Ramos (cell line): Measurements from ENCODE around the gene TRIOBP.
"Not testable (repeated sequence)": the region's sequence is repeated elsewhere in the genome, so short reads cannot be mapped to it uniquely, and the experiment has no call there.

Experiments
- in situ Hi-C: fragments of 300-500 bp; cut with MboI; formaldehyde crosslinking; loops from one replicate; pipeline ENCODE4 v1.14.3; 2022; ENCODE audit warnings: low sequenced_read_pairs; ENCODE audit not compliant: unreplicated experiment

Gene TRIOBP

DNA sequence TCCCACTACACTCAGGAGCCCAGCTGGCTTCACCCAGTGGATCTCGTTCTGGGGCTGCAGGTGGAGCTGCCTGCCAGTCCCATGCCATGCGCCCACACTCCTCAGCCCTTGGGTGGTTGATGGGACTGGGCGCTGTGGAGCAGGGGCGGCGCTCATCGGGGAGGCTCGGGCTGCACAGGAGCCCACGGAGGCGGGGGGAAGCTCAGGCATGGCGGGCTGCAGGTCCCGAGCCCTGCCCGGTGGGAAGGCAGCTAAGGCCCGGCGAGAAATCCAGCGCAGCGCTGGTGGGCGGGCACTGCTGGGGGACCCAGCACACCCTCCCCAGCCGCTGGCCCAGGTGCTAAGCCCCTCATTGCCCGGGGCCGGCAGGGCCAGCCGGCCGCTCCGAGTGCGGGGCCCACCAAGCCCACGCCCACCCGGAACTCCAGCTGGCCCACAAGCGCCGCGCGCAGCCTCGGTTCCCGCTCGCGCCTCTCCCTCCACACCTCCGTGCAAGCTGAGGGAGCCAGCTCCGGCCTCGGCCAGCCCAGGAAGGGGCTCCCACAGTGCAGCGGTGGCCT, 21.0 kb downstream of the TRIOBP start:
- in situ Hi-C loops: not testable (repeated sequence)

DNA sequence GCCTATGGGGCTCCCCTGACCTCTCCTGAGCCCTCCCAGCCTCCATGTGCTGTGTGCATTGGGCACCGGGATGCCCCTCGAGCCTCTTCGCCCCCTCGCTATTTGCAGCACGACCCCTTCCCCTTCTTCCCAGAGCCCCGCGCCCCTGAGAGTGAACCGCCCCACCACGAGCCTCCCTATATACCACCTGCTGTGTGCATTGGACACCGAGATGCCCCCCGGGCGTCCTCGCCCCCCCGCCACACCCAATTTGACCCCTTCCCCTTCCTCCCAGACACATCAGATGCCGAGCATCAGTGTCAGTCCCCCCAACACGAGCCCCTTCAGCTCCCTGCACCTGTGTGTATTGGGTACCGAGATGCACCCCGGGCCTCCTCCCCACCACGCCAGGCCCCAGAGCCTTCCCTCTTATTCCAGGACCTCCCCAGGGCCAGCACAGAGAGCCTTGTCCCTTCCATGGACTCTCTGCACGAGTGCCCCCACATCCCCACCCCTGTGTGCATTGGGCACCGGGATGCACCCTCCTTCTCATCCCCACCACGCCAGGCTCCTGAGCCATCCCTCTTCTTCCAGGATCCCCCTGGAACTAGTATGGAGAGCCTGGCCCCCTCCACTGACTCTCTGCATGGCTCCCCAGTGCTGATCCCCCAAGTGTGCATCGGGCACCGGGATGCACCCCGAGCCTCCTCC, 28.8 kb downstream of the TRIOBP start:
- in situ Hi-C loops: no loop called here

DNA sequence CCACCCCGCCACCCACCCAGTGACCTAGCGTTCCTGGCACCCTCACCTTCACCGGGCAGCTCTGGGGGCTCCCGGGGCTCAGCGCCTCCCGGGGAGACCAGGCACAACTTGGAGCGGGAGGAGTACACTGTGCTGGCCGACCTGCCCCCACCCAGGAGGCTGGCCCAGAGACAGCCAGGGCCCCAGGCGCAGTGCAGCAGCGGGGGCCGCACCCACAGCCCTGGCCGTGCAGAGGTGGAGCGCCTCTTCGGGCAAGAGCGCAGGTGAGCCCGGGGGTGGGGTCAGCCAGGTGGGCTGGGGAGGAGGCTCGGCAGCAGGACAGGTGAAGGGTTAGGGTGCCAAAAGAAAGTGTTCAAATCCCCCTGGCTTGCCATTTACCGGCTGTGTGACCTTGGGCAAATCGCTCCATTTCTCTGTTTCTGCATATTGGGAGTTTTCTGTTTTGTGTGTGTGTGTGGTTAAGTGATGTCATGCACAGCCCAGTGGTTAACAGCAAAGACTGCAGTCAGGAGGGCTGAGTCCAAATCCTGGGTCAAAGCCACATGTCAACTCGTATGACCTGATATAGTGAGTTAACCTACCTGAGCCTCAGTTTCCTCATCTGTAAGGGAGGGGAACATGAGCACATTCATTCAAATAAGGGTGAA, 29.5 kb downstream of the TRIOBP start:
- in situ Hi-C loops: no loop called here

DNA sequence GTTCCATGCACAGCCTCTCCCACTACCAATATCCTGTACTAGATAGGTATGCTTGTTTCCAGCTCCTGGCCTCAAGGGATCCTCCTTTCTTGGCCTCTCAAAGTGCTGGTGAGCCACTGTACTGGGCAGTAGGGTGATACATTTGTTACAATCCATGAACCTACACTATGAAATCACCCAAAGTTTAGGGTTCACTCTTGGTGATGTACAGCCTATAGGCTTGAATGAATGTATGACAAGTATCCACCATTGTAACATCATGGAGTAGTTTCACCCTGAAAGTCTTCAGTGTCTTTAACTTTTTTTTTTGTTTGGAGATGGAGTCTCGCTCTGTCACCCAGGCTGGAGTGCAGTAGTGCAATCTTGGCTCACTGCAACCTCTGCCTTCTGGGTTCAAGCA, 31.8 kb downstream of the TRIOBP start:
- in situ Hi-C loops: no loop called here

DNA sequence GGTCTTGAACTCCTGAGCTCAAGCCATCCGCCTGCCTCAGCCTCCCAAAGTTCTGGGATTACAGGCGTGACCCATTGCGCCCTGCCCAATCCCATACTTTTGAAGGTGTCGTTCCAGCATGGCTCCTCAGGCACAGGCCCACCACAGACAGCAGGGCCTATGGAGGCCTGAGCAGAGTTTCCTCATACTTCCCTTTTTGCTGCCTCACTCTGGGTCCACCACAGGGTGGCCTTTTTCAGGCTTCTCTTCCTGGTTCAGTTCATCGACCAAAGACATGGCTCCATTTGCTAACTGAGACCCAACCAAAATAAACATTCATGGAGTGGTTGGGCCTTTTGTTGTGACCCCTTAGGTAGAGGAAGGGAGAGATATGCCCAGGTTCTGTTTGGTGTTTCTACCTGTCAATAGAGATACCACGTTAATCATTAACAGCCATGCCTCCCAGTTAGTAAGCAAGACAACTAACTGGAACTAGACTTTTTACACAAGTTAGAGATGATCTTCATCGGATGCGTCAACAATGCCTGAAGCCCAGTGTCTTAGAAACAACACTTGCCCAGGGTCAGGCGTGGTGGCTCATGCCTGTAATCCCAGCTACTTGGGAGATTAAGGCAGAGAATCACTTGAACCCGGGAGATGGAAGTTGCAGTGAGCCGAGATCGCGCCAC, 35.1 kb downstream of the TRIOBP start:
- in situ Hi-C loops: no loop called here

DNA sequence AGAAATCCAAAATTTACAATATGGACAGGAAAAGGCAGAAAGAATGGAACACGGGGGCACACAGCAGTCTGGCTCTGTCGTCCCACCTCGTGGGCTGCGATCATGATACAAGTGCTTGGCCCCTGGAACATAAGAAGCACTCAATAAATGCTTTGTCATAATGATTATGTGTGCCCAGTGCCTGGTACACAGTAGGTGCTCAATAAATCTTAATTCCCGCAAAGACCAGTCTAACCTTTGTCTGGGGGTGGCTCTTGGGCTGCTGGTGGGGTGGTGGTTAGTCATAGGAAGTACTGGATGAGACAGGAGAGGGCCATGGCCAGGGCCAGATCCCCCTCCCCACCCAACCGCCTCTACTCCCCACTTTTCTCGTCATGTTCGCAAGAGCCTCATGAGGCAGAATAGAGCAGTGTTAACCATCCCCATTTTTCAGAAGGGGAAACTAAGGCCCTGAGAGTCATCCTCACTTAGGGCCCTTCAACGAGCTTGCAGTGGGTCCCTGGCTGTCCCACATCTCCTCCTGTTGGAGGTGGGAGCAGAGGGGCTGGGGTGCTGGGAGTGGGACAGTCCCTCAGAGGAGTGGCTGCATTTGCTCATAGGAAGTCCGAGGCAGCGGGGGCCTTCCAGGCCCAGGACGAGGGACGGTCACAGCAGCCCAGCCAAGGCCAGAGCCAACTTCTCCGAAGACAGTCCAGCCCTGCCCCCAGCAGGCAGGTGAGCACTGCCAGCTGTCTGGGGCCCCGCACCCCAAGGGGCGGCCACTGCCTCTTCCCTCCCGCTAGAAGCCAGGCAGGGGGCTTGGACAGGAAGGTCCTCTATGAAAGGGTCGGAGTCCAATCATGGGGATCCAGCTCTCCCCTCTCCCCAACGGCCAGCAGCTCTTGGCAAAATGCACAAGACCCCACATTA, 36.1 kb downstream of the TRIOBP start:
- in situ Hi-C loops: no loop called here

DNA sequence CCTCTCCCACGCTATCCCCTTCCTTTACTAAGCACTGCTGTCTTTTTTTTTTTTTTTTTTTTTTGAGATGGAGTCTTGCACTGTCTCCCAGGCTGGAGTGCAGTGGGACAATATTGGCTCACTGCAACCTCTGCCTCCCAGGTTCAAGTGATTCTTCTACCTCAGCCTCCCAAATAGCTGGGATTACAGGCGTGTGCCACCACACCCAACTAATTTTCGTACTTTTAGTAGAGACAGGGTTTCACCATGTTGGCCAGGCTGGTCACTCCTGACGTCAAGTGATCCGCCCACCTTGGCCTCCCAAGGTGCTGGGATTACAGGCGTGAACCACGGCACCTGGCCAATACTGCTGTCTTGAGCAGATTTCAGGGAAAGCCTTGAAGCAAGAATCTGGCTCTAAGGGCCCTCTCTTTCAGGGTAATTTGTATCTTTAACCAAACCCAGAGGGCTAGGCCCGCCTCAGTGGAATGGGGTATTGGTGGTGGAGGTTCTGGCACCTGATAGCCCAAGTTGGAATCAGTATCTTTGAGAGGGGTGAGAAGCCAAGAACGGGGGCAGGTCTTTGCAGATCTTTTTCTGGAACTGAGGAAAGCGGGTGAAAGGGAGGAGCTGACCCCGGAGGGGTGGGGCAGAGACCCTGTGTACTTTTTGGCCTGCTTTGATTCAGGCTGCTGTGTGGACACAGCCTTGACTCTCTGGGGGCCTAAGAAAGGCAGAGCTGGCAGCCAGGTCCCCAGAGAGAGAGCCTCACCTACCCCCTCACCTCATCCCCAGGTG, 37.0 kb downstream of the TRIOBP start:
- in situ Hi-C loops: no loop called here

DNA sequence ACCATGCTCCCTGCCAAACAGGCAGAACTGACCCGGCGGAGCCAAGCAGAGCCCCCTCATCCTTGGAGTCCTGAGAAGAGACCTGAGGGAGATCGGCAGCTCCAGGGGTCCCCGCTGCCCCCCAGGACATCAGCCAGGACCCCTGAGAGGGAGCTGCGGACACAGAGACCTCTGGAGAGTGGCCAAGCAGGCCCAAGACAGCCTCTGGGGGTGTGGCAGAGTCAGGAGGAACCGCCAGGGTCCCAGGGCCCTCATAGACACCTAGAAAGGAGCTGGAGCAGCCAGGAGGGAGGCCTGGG, 37.5 kb downstream of the TRIOBP start:
- in situ Hi-C loops: no loop called here

DNA sequence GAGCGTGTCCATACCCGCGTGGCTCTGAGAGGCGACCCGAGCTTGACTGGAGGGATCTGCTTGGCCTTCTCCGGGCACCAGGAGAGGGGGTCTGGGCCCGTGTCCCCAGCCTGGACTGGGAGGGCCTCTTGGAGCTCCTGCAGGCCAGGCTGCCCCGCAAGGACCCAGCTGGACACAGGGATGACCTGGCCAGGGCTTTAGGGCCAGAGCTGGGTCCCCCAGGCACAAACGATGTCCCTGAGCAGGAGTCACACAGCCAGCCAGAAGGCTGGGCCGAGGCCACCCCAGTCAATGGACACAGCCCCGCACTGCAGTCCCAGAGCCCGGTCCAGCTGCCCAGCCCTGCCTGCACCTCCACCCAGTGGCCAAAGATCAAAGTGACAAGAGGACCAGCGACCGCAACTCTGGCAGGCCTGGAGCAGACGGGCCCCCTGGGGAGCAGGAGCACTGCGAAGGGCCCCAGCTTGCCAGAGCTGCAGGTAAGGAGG, 38.2 kb downstream of the TRIOBP start:
- in situ Hi-C loops: no loop called here

DNA sequence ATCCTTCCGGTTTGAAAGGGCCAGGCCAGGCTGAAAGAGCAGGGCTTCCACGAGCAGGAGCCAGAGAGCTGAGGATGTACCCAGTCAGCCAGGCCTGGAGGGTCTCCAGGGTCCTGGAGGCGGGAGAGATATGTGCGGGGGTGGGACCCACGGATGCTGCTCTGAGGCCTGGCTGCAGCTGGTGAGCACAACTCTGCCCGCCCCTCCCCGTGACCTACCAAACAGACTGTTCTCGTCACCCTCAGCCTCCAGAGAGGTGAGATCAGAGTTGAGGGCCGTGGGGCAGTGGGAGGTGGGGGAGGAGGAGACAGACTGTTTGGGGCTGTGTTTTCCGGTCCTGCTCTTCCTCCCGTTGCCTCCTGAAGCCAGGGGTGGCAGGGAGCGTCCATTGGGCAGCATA, 42.2 kb downstream of the TRIOBP start:
- in situ Hi-C loops: no loop called here

DNA sequence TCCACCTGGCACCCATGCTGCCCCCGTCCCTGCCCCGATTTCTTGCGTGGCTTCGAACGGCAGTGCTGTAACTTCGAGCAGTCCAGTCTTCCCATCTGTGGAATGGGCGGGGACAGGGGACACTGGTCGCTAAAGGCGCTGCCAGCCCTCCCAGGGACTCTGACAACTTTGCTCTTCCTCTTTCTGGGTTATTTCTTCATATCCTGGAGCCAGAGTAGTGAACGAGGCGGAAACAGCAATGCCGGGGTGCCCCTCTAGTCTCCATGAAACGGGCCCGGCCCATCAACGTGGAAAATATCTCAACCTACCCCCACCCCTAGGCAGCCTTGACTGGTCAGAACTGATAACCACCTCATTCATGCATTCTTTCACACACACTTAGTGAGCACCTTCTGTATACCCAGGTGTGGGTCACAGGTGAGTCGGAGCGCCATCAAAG, 42.8 kb downstream of the TRIOBP start:
- in situ Hi-C loops: no loop called here

DNA sequence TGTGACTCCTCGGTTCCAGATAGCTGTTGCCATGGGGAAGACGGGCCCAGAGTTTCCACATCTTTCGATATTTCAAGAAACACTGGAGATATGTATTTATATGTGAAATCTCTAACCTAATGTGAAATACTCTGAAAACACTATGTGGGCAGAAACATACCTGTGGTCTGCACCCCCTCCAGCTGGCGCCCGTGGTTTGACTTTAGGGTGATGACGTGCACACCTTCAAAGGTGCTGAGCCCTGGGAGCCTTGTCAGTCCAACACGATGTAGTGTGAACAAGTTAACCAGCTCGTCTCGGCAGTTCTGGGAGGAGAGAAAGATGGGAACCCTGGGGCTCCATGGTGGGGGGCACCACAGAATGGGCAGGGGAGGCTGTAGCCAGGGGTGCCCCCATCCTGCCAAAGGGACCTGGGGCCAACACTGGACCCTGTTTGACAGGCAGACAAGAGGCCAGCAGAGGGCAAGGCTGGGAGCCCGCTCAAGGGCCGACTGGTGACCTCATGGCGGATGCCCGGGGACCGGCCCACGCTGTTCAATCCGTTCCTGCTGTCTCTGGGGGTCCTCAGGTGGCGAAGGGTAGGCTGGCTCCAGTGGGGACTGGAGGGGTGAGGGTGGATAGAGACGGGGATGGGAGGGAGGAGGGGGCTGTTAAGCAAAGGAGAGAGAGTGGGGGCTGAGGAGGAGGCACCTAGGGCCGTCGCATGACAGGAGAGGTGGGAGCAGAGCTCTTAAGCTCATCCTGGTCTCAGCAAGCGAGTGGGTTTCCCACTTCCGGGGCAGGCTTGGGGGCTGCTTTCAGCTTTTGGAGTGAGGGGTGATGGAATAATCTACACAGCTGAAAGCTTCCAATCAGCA, 43.8 kb downstream of the TRIOBP start:
- in situ Hi-C loops: no loop called here

DNA sequence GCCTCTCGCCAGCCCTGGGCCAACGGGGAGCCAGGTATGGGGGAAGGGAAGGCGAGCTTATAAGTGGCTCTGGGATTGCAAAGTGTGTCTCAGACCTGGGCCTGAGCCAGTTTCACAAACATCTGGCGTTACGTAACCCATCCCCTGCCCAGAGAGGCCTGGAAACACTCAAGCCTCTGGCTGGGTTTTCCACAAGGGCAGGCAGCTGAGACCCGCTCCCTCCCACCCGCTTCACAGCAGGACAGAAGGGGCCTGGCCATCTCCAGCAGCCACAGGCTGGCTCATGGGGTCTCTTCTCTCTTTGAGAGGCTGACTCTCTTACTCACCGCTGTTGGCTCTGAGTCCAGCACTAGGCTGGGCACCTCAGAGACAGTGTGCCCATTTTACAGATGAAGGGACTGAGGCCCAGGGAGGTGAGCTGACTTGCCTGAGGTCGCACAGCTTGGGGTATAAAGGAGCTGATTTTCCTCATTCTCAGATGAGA, 44.5 kb downstream of the TRIOBP start:
- in situ Hi-C loops: no loop called here

DNA sequence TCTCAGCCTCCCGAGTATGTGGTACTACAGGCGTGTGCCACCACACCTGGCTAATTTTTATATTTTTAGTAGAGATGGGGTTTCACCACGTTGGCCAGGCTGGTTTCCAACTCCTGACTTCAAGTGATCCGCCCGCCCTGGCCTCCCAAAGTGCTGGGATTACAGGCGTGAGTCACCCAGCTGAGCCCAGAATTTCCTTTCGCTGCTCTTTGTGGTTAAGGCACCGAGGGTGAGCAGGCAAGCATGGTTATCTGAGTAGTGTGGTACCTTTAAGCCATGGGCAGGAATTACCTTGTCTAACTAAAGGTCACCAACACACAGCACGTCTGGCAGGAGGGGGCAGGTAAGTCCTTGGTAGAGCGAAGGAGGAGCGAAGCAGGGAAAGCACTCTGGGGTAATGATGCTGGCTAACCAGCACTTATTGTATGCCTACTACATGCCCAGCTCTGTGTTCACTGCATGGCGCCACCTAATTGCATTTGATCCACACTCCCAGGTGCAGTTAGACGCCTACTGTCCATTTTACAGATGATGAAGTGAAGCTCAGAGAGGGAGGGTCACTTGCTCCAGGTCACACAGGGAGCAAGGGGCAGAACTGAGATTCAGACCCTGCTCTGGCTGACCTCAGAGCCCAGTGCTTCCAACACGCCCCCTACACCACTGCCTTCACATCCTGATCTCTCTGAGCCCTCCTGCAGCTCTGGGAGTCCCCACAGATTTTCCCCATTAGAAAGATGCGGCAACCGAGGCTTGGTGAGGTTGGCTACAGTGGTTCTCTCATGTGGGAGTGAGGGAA, 45.7 kb downstream of the TRIOBP start:
- in situ Hi-C loops: no loop called here

DNA sequence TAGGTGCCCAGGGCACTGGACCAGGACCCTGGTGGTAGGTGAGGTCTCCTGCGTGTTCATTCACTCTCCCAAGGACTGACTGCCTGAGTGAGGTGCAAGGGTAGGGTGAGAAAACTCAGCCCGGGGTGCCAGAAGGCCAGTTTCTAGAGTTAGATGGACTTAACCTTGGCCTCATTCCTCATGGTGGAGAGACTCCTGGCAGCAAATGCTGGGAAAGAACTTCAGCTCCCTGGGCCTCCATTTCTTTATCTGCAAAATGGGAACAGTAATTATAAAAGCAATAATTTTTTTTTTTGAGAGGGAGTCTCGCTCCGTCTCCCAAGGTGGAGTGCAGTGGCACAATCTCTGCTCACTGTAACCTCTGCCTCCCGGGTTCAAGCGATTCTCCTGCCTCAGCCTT, 47.7 kb downstream of the TRIOBP start:
- in situ Hi-C loops: no loop called here

DNA sequence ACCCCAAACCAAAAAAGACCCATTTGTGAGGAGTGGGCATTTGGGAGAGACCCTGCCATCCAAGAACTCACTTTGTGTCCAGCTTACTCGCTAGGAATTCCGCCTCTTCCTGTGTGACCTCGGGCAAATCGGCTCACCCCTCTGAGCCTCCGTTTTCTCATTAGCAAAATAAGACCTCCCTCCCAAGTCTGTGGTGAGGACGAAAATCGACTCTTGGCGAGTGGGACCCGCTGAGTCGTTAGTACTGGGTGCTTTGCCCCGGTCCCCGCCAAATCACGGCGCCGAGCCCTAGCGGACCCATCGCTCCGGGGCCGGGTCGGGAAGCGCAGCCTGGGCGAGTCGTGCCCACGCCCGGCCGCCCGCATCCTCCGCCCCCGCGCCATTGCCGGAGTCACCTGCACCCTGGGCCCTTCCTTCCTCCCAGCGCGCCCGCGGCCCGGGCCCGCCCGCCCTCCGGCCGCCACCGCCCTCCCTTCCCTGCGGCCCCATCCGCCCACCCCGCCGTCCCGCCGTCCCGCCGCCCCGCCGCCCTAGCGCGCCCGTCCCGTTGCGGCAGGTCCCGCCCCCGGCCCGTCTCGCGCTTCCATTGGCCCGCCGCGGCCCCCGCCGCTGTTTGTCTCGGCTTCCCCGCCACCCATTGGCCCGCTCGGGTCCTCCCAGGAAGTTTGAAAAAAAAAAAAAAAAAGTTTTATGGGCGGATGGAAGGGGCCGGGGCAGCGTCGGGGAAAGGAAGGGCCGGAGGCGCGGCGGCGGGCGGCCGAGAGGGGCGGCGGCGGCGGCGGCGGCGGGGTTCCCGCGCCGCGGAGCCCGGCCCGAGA, 48.9 kb downstream of the TRIOBP start:
- in situ Hi-C loops: no loop called here
